ENCODE data around the gene PGF. TPM values are rescaled to one million over a fixed set of nuclear protein-coding genes. Genes with fewer than 3 reads are reported as not detected.

PGF gene
- total and polyA plus RNA-seq, 2 of the 13 experiments (the other 11 are each of a cell fraction or from before 2014, with no cell fraction given): 10.7 to 27.5 TPM

DNA sequence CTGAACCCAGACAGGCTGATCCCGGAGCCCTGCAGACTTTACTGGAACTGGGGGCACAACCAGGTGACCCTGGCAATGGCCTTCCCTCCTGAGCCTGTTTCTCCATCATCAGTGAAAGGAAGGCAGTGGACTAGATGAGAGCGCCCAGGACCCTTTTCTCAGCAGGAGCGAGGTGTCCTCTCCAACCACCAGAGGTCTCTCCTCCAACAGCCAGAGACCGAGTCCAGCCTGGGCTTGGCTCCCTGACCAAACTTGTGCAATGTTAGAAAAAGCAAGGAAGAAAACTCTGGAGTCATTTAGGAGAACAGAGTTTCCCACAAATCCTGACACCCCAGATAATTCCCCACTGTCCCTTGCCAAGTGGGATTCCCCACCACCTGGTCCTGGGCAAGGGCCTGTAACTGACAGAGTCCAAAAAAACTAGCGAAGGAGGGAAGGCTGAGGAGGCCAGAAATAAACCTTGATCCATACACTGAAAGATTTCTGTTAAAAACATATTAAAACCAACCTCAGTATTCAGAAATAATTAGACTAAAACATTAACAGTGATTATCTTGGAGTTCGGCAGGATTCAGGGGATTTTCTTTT is 41.3 kb downstream of the PGF start (continued):
- no peak for TF ChIP-seq YEATS4 (CRISPR knock-in tag; IDR thresholded peaks at IDR 0.05; ENCODE audit: borderline replicate concordance)
- no peak for TF ChIP-seq ATF7-NPFF (CRISPR knock-in tag; IDR thresholded peaks at IDR 0.05; ENCODE audit: low read depth)
- TF ChIP-seq, protein P1, sequence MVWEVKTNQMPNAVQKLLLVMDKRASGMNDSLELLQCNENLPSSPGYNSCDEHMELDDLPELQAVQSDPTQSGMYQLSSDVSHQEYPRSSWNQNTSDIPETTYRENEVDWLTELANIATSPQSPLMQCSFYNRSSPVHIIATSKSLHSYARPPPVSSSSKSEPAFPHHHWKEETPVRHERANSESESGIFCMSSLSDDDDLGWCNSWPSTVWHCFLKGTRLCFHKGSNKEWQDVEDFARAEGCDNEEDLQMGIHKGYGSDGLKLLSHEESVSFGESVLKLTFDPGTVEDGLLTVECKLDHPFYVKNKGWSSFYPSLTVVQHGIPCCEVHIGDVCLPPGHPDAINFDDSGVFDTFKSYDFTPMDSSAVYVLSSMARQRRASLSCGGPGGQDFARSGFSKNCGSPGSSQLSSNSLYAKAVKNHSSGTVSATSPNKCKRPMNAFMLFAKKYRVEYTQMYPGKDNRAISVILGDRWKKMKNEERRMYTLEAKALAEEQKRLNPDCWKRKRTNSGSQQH (CRISPR knock-in tag; IDR thresholded peaks at IDR 0.05; ENCODE audit: low read depth): 0 out of 2 replicates have a peak, but pooled peaks have one; percentile 42
- peak; percentile 29; the same call in 1 of the 2 replicates for TF ChIP-seq REPIN1 (CRISPR knock-in tag; IDR thresholded peaks at IDR 0.05; ENCODE audit: borderline replicate concordance, low read depth)
- no peak for TF ChIP-seq ZNF660 (CRISPR knock-in tag; IDR thresholded peaks at IDR 0.05; ENCODE audit: borderline replicate concordance, low read depth)
- TF ChIP-seq AGO2 (optimal IDR thresholded peaks at IDR 0.05; ENCODE audit: low read depth, low read length): no peak
- TF ChIP-seq FOXK2 (IDR thresholded peaks at IDR 0.05): no peak
- no peak for TF ChIP-seq ISX (CRISPR knock-in tag; conservative IDR thresholded peaks at IDR 0.05)
- TF ChIP-seq, protein P2, sequence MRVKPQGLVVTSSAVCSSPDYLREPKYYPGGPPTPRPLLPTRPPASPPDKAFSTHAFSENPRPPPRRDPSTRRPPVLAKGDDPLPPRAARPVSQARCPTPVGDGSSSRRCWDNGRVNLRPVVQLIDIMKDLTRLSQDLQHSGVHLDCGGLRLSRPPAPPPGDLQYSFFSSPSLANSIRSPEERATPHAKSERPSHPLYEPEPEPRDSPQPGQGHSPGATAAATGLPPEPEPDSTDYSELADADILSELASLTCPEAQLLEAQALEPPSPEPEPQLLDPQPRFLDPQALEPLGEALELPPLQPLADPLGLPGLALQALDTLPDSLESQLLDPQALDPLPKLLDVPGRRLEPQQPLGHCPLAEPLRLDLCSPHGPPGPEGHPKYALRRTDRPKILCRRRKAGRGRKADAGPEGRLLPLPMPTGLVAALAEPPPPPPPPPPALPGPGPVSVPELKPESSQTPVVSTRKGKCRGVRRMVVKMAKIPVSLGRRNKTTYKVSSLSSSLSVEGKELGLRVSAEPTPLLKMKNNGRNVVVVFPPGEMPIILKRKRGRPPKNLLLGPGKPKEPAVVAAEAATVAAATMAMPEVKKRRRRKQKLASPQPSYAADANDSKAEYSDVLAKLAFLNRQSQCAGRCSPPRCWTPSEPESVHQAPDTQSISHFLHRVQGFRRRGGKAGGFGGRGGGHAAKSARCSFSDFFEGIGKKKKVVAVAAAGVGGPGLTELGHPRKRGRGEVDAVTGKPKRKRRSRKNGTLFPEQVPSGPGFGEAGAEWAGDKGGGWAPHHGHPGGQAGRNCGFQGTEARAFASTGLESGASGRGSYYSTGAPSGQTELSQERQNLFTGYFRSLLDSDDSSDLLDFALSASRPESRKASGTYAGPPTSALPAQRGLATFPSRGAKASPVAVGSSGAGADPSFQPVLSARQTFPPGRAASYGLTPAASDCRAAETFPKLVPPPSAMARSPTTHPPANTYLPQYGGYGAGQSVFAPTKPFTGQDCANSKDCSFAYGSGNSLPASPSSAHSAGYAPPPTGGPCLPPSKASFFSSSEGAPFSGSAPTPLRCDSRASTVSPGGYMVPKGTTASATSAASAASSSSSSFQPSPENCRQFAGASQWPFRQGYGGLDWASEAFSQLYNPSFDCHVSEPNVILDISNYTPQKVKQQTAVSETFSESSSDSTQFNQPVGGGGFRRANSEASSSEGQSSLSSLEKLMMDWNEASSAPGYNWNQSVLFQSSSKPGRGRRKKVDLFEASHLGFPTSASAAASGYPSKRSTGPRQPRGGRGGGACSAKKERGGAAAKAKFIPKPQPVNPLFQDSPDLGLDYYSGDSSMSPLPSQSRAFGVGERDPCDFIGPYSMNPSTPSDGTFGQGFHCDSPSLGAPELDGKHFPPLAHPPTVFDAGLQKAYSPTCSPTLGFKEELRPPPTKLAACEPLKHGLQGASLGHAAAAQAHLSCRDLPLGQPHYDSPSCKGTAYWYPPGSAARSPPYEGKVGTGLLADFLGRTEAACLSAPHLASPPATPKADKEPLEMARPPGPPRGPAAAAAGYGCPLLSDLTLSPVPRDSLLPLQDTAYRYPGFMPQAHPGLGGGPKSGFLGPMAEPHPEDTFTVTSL (CRISPR knock-in tag; IDR thresholded peaks at IDR 0.05; ENCODE audit: borderline replicate concordance): no peak
- TF ChIP-seq, protein P3, sequence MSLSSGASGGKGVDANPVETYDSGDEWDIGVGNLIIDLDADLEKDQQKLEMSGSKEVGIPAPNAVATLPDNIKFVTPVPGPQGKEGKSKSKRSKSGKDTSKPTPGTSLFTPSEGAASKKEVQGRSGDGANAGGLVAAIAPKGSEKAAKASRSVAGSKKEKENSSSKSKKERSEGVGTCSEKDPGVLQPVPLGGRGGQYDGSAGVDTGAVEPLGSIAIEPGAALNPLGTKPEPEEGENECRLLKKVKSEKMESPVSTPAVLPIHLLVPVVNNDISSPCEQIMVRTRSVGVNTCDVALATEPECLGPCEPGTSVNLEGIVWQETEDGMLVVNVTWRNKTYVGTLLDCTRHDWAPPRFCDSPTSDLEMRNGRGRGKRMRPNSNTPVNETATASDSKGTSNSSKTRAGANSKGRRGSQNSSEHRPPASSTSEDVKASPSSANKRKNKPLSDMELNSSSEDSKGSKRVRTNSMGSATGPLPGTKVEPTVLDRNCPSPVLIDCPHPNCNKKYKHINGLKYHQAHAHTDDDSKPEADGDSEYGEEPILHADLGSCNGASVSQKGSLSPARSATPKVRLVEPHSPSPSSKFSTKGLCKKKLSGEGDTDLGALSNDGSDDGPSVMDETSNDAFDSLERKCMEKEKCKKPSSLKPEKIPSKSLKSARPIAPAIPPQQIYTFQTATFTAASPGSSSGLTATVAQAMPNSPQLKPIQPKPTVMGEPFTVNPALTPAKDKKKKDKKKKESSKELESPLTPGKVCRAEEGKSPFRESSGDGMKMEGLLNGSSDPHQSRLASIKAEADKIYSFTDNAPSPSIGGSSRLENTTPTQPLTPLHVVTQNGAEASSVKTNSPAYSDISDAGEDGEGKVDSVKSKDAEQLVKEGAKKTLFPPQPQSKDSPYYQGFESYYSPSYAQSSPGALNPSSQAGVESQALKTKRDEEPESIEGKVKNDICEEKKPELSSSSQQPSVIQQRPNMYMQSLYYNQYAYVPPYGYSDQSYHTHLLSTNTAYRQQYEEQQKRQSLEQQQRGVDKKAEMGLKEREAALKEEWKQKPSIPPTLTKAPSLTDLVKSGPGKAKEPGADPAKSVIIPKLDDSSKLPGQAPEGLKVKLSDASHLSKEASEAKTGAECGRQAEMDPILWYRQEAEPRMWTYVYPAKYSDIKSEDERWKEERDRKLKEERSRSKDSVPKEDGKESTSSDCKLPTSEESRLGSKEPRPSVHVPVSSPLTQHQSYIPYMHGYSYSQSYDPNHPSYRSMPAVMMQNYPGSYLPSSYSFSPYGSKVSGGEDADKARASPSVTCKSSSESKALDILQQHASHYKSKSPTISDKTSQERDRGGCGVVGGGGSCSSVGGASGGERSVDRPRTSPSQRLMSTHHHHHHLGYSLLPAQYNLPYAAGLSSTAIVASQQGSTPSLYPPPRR (CRISPR knock-in tag; IDR thresholded peaks at IDR 0.05; ENCODE audit: borderline replicate concordance): no peak
- TF ChIP-seq ZBTB7A (CRISPR knock-in tag; IDR thresholded peaks at IDR 0.05): no peak
- no peak for TF ChIP-seq CCDC6 (CRISPR knock-in tag; IDR thresholded peaks at IDR 0.05)
- no peak for TF ChIP-seq ZFP37 (CRISPR knock-in tag; IDR thresholded peaks at IDR 0.05; ENCODE audit: borderline replicate concordance)
- no peak for TF ChIP-seq BRCA1 (CRISPR knock-in tag; IDR thresholded peaks at IDR 0.05)
- TF ChIP-seq, protein P4, sequence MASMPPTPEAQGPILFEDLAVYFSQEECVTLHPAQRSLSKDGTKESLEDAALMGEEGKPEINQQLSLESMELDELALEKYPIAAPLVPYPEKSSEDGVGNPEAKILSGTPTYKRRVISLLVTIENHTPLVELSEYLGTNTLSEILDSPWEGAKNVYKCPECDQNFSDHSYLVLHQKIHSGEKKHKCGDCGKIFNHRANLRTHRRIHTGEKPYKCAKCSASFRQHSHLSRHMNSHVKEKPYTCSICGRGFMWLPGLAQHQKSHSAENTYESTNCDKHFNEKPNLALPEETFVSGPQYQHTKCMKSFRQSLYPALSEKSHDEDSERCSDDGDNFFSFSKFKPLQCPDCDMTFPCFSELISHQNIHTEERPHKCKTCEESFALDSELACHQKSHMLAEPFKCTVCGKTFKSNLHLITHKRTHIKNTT (CRISPR knock-in tag; IDR thresholded peaks at IDR 0.05): no peak
- TF ChIP-seq SIN3A (IDR thresholded peaks at IDR 0.05; ENCODE audit: borderline replicate concordance, low read depth, low read length): no peak
